ENCODE data around the gene TMF1.

The TMF1 gene

DNA sequence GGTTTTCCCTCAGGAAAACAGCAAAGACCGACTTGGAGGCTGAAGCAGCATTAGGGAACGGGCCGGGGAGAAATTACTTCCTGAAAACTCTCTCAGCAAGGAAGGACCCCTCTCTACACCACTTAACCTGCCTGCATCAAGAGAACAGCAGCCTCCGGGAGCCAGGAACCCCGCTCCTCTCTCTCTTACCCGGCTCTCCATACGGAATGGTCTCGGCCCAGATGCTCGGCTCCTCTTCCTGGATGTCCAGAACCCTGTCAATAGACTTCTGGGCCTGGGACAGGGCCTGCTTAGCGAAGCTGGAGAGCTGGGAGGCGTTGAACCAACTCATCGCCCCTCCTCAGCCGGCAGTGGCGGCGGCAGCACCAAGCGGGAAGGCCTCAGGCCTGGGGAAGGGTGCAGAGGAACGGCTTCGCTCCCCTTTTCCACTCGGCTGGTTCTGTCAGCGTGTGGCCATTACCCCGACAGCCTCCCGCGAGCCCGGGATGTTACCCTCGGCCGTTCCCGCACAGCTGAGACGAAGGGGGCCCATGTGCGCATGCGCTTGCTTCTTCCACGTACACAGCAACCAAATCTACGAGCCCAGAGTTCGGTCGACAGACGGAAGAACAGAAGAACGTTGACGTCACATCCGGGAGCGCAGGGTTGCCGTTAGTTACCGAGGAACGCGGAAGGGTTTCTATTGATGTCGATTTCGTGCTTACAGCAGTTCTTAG is at the start of gene TMF1:
TMF1 (minus strand) TSS at position 578 of the 716 bp plus-strand sequence; CDS start at position 331, 247 bp downstream.
- peak; percentile 95 for DNase-seq (ENCODE audit: low read depth)

- DNase-seq (ENCODE audit: low read depth) = no peak
Measured at GRCh38 chr3:69099576-69099975, 47.4 kb upstream of the TMF1 start.

DNA sequence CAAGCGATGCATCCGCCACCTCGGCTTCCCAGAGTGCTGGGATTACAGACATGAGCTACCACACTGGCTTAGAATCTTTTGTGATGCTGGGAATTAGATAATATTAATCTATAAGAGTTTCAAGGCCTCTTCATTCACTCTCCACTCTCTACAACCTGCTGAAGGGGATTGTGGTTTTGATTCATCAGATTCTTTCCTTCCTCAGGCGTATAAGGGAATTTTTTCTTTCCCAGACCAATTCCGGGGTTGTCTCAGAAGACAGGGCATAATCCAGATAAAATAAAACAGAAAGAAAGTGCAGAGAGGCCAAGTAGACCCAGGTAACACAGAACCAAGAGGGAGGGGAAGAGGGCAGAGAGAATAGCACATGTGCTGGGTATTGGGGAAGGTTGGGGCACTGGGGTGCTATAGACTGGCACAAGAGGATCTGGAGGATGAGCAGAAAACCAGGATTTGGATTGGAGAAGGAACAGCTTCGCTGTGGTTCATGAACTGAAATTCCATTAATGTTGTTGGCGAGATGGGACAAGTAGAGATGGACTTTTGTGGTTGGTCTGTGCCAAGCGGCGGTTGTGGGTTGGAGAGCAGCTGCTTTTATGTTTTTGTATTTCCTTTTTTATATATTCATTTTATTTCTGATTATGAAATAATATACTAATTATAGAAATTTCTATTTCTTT is 45.4 kb upstream of the TMF1 start:
- no peak for DNase-seq (ENCODE audit: low read depth)

- DNase-seq (ENCODE audit: low read depth) = no peak
Measured at GRCh38 chr3:69096299-69096698, 44.2 kb upstream of the TMF1 start.

GRCh38 chr3:69095636-69096035 is 43.5 kb upstream of the TMF1 start:
- DNase-seq (ENCODE audit: low read depth) = no peak

GRCh38 chr3:69094467-69095205 is 42.5 kb upstream of the TMF1 start:
- DNase-seq (ENCODE audit: low read depth) = no peak

DNA sequence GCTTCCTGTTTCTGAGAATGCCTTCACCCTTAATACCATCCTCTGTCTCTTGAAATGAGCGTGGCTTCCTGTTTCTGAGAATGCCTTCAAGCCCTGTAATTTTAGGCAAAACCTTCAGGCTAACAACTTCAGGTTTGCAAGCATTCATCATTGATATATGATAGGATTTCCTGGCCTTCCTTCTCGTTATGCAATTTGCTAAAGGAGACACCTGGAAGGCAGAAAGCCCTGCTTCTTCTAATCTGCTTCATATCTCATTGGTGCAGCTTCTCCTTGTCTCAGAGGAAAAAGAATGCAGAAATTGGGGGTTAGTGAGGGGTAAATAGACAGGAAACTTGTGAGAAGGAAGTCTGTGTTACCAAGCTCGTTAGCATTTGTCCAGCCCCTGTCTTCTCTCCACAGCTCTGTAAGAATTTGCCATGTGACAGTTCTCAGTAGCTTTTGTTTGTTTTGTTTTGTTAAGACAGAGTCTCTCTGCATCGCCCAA is 39.9 kb upstream of the TMF1 start:
- no peak for DNase-seq (ENCODE audit: low read depth)

DNA sequence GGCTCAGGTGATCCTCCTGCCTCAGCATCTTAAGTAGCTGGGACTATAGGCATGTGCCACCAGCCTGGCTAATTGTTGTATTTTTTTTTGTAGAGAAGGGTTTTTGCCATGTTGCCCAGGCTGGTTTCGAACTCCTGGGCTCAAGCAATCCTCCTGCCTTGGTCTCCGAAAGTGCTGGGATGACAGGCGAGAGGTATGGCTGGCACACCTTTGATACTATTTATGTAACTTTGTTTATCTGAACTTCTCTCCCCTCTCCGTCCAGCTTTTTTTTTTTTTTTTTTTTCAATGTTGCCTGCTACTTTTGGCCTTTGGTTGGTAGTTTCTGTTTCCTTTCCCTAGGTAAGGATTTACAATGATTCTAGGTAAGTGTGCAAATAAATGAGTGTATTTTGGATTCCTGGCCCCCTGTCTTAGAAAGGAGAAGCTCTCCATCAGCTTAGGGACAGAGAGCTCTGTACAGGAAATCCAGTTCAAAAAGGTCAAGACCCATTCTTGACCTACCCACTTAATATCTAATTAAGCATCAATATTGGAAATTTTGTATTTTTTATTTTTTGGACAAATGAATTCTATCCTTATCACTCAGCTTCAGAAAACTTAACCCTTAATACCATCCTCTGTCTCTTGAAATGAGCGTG is 39.4 kb upstream of the TMF1 start:
- DNase-seq (ENCODE audit: low read depth) = no peak

GRCh38 chr3:69090021-69090420 is 37.9 kb upstream of the TMF1 start:
- DNase-seq (ENCODE audit: low read depth) = no peak

DNA sequence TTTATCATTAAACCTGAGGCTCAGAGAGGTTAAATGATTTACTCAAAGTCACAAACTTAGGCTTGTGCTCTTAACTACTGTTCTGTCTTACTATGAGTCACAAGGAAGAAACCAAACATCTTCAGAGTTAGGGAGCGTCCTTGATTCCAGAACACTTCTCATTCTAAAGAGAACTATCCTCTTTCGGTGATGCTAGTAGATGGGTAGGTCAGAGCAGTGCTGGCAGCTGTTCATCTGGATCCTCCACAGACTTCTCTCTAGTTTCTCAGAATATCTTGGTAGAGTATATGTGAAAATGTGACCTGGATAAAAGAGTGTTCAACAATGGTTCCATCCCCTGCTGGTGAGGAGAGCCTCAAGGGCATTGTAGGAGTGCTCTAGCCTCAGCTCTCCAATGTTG is 35.9 kb upstream of the TMF1 start:
- no peak for DNase-seq (ENCODE audit: low read depth)

DNA sequence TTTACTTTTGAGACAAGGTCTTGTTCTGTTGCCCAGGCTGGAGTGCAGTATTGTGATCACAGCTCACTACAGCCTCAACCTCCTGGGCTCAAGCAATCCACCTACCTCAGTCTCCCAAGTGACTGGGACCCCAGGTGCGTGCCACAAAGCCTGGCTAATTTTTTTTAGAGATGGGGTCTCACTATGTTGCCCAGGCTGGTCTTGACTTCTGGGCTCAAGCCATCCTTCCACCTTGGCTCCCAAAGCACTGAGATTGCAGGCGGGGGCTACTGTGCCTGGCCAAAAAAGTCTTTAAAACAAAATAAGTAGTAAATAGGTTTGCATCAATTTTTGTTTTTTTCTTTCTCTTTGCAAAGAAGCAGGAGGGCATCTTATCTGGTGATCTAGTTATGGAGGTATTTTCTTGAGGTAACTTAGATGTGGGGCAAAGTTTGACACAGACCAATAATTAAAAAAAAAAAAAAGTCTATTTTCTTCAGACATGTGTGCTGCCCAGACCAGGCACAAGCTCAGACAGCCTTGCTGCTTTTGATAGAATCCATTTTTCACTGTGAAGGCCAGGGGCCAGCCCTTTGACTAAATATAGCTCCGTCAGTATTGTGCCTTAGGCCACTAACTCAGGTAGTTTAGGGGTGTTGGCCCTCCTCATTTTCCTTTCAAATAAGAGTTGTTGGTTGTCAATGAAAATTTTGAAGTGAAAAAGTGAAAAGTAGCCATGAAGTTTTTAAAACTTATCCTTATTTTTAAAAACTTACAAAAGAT is 35.1 kb upstream of the TMF1 start:
- DNase-seq (ENCODE audit: low read depth) = no peak

- DNase-seq (ENCODE audit: low read depth) = peak; percentile 82
Measured at GRCh38 chr3:69085833-69086722, 33.9 kb upstream of the TMF1 start.

DNA sequence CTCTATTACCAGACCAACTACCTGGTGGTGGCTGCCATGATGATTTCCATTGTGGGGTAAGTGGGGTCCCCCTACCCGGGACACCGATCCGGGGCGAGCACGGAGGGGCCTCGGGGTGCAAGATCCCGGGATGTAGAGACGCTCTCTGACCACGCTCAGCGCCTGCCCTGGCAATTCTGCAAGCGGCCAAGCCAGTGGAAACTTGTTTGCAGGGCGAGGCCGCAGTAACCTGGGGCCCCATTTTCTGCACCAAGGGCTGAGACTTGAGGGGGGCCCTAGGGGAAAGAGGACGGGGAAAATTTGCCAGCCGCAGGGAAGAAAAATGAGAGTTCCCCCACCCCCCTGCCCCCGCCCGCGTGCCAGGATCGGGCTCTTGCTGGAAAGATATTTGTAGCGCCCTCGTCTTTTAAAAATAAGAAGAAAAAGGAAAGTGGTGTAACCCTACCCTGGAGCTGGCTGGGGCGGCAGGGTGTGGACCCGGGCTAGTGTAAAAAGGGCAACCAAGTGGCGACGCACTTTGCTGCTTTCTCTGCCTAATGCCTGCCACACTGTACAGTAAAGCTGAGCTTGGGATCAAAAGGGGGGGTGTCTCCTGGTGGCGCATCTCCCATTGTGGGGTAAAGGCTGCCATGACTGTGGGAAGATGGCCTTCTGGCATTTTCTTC is 33.2 kb upstream of the TMF1 start:
- DNase-seq (ENCODE audit: low read depth) = no peak

- DNase-seq (ENCODE audit: low read depth) = peak; percentile 73
Measured at GRCh38 chr3:69084326-69085167, 32.4 kb upstream of the TMF1 start, which contains the start of gene ARL6IP5. TSS of gene ARL6IP5 (plus strand) at chr3:69084937. CDS start at chr3:69085048, 111 bp downstream.

- DNase-seq (ENCODE audit: low read depth) = no peak
Measured at GRCh38 chr3:69082805-69083204, 30.7 kb upstream of the TMF1 start.

DNA sequence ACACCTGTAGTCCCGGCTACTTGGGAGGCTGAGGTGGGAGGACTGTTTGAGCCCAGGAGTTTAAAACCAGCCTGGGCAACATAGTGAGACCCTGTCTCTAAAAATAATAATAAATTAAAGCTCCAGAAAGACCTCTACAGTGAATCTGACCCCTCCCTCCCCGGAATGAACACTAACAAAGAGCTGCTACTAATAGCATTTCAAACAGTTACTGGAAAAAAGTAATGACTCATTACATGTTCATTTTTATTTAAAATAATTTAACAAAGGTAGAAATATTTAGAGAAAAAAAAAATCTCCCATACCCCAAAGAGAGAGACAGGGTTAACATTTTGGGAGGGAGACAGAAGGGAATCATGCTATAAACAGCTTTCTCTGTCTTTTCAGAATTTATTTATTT is 30.2 kb upstream of the TMF1 start:
- DNase-seq (ENCODE audit: low read depth) = no peak

DNA sequence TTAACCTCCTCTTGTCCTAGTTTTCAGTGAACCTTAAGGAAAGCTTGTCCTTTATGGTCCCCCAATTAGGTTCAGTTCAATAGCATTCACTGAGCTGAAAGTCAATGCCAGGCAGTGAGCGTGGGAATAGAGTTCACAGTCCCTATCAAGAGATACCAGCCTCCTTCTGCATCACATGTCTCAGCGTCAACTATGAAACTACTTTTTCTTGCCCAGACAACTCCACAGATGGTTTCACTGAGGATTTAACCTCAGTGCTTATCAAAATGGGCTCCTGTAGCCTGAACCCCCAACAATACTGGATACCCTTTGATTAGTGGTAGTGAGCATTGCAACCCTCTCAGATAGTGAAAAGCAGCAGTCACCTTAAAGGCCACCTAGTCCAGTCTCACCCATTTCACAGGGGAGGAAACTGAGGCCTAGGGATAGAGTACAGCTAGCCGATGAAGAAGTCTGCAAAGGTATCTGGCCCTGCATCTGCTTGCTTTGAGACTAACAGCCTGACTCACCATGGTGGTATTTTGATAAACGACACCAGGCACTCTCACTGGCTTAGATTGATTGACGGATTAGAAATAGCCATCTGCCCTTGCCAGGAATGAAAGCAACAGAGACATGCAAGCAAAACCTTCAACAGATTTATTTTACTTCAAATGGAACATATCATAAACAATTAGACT is 29.6 kb upstream of the TMF1 start:
- DNase-seq (ENCODE audit: low read depth) = no peak

- DNase-seq (ENCODE audit: low read depth) = no peak
Measured at GRCh38 chr3:69080233-69080920, 28.2 kb upstream of the TMF1 start, which contains the start of gene UBA3. TSS of gene UBA3 (minus strand) at chr3:69080365. CDS start at chr3:69080353, 12 bp downstream.

Measured in HS-5 (cell line).